OCI-LY1 (cell line): Measurements from ENCODE around the gene P4HB.

Experiments
- H2AFZ ChIP-seq: fragments of 200-600 bp; sonication (generic), shearing (Covaris generic); 2 replicates; pipeline ENCODE4 v1.6.0; 2014; ENCODE audit warnings: antibody characterized with exemption, mild to moderate bottlenecking, low read length
- H3F3A ChIP-seq: fragments of 200-600 bp; sonication (generic), shearing (Covaris generic); 2 replicates; pipeline ENCODE4 v1.6.0; 2014; ENCODE audit warnings: mild to moderate bottlenecking, antibody characterized with exemption, low read length, moderate library complexity; ENCODE audit not compliant: insufficient read depth
- H3K27ac ChIP-seq: fragments of 200-600 bp; sonication (generic); 2 replicates; pipeline ENCODE4 v1.5.1; 2014; ENCODE audit warnings: low read length, mixed run types, mild to moderate bottlenecking, low read depth; ENCODE audit not compliant: poor library complexity, severe bottlenecking
- H3K27me3 ChIP-seq: fragments of 200-600 bp; sonication (generic); 2 replicates; pipeline ENCODE4 v1.6.0; 2014; ENCODE audit warnings: antibody characterized with exemption, mild to moderate bottlenecking, low read length, moderate library complexity; ENCODE audit not compliant: insufficient read depth
- H3K36me3 ChIP-seq: fragments of 200-600 bp; sonication (generic); 2 replicates; pipeline ENCODE4 v1.6.1; 2014; ENCODE audit warnings: mild to moderate bottlenecking, antibody characterized with exemption, low read length, moderate library complexity, mixed read lengths; ENCODE audit not compliant: insufficient read depth
- H3K4me1 ChIP-seq: fragments of 200-600 bp; sonication (generic); 2 replicates; pipeline ENCODE4 v1.5.1; 2014; ENCODE audit warnings: mild to moderate bottlenecking, low read length, moderate library complexity; ENCODE audit not compliant: insufficient read depth, severe bottlenecking
- H3K4me2 ChIP-seq: fragments of 200-600 bp; sonication (generic), shearing (Covaris generic); 2 replicates; pipeline ENCODE4 v1.6.1; 2014; ENCODE audit warnings: low read length
- H3K4me3 ChIP-seq: fragments of 200-600 bp; sonication (generic); 2 replicates; pipeline ENCODE4 v1.5.1; 2014; ENCODE audit warnings: low read length, low read depth, mild to moderate bottlenecking, mixed read lengths; ENCODE audit not compliant: poor library complexity, severe bottlenecking
- H3K79me2 ChIP-seq: fragments of 200-600 bp; shearing (Covaris generic); 2 replicates; pipeline ENCODE4 v1.6.1; 2016; ENCODE audit warnings: mixed run types, low read length, mixed read lengths; ENCODE audit not compliant: insufficient read depth
- H3K9ac ChIP-seq: fragments of 200-600 bp; sonication (generic), shearing (Covaris generic); 2 replicates; pipeline ENCODE4 v1.6.1; 2014; ENCODE audit warnings: mild to moderate bottlenecking, low read length, mixed read lengths
- H3K9me2 ChIP-seq: fragments of 200-600 bp; sonication (generic), shearing (Covaris generic); 2 replicates; pipeline ENCODE4 v1.6.1; 2014; ENCODE audit warnings: low read depth, mild to moderate bottlenecking, low read length, mixed read lengths
- H3K9me3 ChIP-seq: fragments of 200-600 bp; shearing (Covaris generic); 2 replicates; pipeline ENCODE4 v1.6.1; 2014; ENCODE audit warnings: low read length, mixed read lengths
- H4K20me1 ChIP-seq: fragments of 200-600 bp; sonication (generic), shearing (Covaris generic); 2 replicates; pipeline ENCODE4 v1.6.0; 2016; ENCODE audit warnings: mild to moderate bottlenecking, low read length; ENCODE audit not compliant: insufficient read depth
- EZH2 ChIP-seq: fragments of 200-600 bp; sonication (generic), shearing (Covaris generic); IDR thresholded peaks from 2 replicates; pipeline ENCODE4 v1.8.0; 2017; ENCODE audit warnings: borderline replicate concordance, mixed run types, mild to moderate bottlenecking, antibody characterized with exemption, low read length, moderate library complexity, mixed read lengths
- TF ChIP-seq, protein P1 (sequence below): fragments of 200-600 bp; sonication (generic), shearing (Covaris generic); IDR thresholded peaks from 2 replicates; pipeline ENCODE4 v1.5.1; 2017; ENCODE audit warnings: mild to moderate bottlenecking, antibody characterized with exemption, low read length, moderate library complexity, mixed read lengths

Gene P4HB

GRCh38 chr17:81854974-81855774 lies 5.2 kb downstream of the P4HB start:
- Histone ChIP-seq H3K9ac (no peak overlapping the region), H3K9me2 (no peaks in the 10 kb centered on the region), H2AFZ (no peak overlapping the region), H3K27ac (no peak overlapping the region), H3K36me3 (peaks cover 82% of the 10 kb centered on the region), H3F3A (no peaks in the 10 kb centered on the region), H3K4me3 (no peak overlapping the region), H3K27me3 (no peaks in the 10 kb centered on the region), H3K4me2 (no peak overlapping the region), H3K4me1 (peaks cover 17% of the 10 kb centered on the region), H3K79me2 (peaks cover 27% of the 10 kb centered on the region), H4K20me1 (no peaks in the 10 kb centered on the region), H3K9me3 (no peaks in the 10 kb centered on the region)
- TF ChIP-seq EZH2 = no peak
- TF ChIP-seq, protein P1, sequence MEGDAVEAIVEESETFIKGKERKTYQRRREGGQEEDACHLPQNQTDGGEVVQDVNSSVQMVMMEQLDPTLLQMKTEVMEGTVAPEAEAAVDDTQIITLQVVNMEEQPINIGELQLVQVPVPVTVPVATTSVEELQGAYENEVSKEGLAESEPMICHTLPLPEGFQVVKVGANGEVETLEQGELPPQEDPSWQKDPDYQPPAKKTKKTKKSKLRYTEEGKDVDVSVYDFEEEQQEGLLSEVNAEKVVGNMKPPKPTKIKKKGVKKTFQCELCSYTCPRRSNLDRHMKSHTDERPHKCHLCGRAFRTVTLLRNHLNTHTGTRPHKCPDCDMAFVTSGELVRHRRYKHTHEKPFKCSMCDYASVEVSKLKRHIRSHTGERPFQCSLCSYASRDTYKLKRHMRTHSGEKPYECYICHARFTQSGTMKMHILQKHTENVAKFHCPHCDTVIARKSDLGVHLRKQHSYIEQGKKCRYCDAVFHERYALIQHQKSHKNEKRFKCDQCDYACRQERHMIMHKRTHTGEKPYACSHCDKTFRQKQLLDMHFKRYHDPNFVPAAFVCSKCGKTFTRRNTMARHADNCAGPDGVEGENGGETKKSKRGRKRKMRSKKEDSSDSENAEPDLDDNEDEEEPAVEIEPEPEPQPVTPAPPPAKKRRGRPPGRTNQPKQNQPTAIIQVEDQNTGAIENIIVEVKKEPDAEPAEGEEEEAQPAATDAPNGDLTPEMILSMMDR = no peak

GRCh38 chr17:81852237-81852636 lies 8.1 kb downstream of the P4HB start:
- H3K4me1 ChIP-seq = no peaks in the 10 kb centered on the region
- H2AFZ ChIP-seq = no peak overlapping the region
- H3K27ac ChIP-seq = no peak overlapping the region
- H3K4me3 ChIP-seq = no peak overlapping the region
- H4K20me1 ChIP-seq = no peaks in the 10 kb centered on the region
- H3K27me3 ChIP-seq = no peaks in the 10 kb centered on the region
- H3F3A ChIP-seq = no peaks in the 10 kb centered on the region
- H3K79me2 ChIP-seq = no peaks in the 10 kb centered on the region
- no peak overlapping the region for H3K9ac ChIP-seq
- H3K4me2 ChIP-seq = no peak overlapping the region
- peaks cover 72% of the 10 kb centered on the region for H3K36me3 ChIP-seq
- no peaks in the 10 kb centered on the region for H3K9me3 ChIP-seq
- H3K9me2 ChIP-seq = no peaks in the 10 kb centered on the region
- TF ChIP-seq, protein P1 = no peak
- no peak for TF ChIP-seq EZH2

DNA sequence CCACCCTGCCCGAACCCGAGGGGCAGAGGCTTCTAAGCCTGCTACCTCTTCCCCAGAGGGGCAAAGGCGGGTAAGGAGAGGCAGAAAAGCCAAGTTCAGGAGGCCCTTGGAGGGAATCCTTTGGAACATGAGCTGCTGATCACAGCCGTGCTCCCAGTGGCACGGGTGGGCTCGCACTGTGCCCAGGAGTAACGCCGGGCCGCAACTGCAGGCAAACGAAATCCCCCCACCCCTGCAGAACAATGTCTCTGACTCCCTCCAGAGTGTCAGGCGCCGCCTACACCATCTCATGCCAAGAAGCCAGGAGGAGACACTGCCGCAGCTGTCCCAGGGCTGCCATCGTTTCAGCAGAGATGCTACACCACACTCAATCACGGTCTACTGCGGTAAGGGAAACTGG lies 8.9 kb downstream of the P4HB start:
- Histone ChIP-seq H3K9ac (no peak overlapping the region), H4K20me1 (no peaks in the 10 kb centered on the region), H3K79me2 (no peaks in the 10 kb centered on the region)

More for the DNA sequence above, 8.9 kb downstream of the P4HB start:
- Histone ChIP-seq H3K27ac (no peak overlapping the region), H3K9me3 (no peaks in the 10 kb centered on the region), H3K4me3 (no peak overlapping the region), H2AFZ (no peak overlapping the region), H3K4me1 (no peaks in the 10 kb centered on the region), H3K9me2 (no peaks in the 10 kb centered on the region), H3F3A (no peaks in the 10 kb centered on the region), H3K4me2 (no peak overlapping the region), H3K27me3 (no peaks in the 10 kb centered on the region), H3K36me3 (peaks cover 75% of the 10 kb centered on the region)
- TF ChIP-seq, protein P1 = no peak
- TF ChIP-seq EZH2 = no peak
